DND-41 (cell line): ENCODE results near the gene PDGFB.

Experiments
- ATAC-seq: fragments of 200-7000 bp; cut with Tn5 transposase; 3 replicates; pipeline ENCODE4 v1.9.1; 2021; ENCODE audit warnings: low read depth; ENCODE audit not compliant: insufficient read depth
- DNase-seq: peaks from one replicate; pipeline ENCODE4 v3.0.0-alpha.2; 2020
- H2AFZ ChIP-seq: 2 replicates; pipeline ENCODE4 v1.6.0; 2012; ENCODE audit warnings: low read depth, low read length
- H3K27ac ChIP-seq: 2 replicates; pipeline ENCODE4 v1.5.1; 2012; ENCODE audit warnings: low read length, inconsistent platforms
- H3K27me3 ChIP-seq: fragments of 200-600 bp; sonication (generic); 2 replicates; pipeline ENCODE4 v1.6.0; 2012; ENCODE audit warnings: low read length, mild to moderate bottlenecking, inconsistent platforms; ENCODE audit not compliant: insufficient read depth, poor library complexity
- H3K36me3 ChIP-seq: 2 replicates; pipeline ENCODE4 v1.5.1; 2012; ENCODE audit warnings: low read length, inconsistent platforms; ENCODE audit not compliant: insufficient read depth
- H3K4me1 ChIP-seq: 2 replicates; pipeline ENCODE4 v1.5.1; 2012; ENCODE audit warnings: mild to moderate bottlenecking, low read length; ENCODE audit not compliant: insufficient read depth
- H3K4me2 ChIP-seq: 2 replicates; pipeline ENCODE4 v1.6.0; 2012; ENCODE audit warnings: mild to moderate bottlenecking, moderate library complexity, low read length, inconsistent platforms; ENCODE audit not compliant: insufficient read depth
- H3K4me3 ChIP-seq, 2 experiments: fragments of 200-600 bp in 1 of 2; shearing (Covaris generic) in 1 of 2; 2 replicates each; pipeline ENCODE4 v1.5.1; 2012 to 2016; ENCODE audit warnings: inconsistent platforms in 2 of 2, low read length in 2 of 2, mild to moderate bottlenecking in 2 of 2, low read depth in 1 of 2, moderate library complexity in 1 of 2
- H3K79me2 ChIP-seq: 2 replicates; pipeline ENCODE4 v1.6.0; 2012; ENCODE audit warnings: low read length, inconsistent platforms; ENCODE audit not compliant: insufficient read depth
- H3K9ac ChIP-seq: 2 replicates; pipeline ENCODE4 v1.6.0; 2012; ENCODE audit warnings: low read depth, mild to moderate bottlenecking, inconsistent platforms, low read length, moderate library complexity
- H3K9me3 ChIP-seq: 2 replicates; pipeline ENCODE4 v1.5.1; 2012; ENCODE audit warnings: low read length, moderate library complexity, mild to moderate bottlenecking, inconsistent platforms; ENCODE audit not compliant: insufficient read depth, severe bottlenecking
- H4K20me1 ChIP-seq: 2 replicates; pipeline ENCODE4 v1.6.0; 2012; ENCODE audit warnings: low read length; ENCODE audit not compliant: insufficient read depth
- EZH2 ChIP-seq: IDR thresholded peaks from 3 replicates; pipeline ENCODE4 v1.6.1; 2012; ENCODE audit warnings: borderline replicate concordance, low read depth, mild to moderate bottlenecking, moderate library complexity, low read length, inconsistent platforms; ENCODE audit not compliant: severe bottlenecking
- TF ChIP-seq, protein P1 (sequence below): IDR thresholded peaks from 2 replicates; pipeline ENCODE4 v1.5.1; 2012; ENCODE audit warnings: borderline replicate concordance, low read length, moderate library complexity, mild to moderate bottlenecking; ENCODE audit not compliant: poor library complexity, severe bottlenecking; ENCODE audit errors: extremely low read depth

PDGFB gene

GRCh38 chr22:39181778-39182177, 63.0 kb downstream of the PDGFB start:
- TF ChIP-seq EZH2: no peak
- TF ChIP-seq, protein P1, sequence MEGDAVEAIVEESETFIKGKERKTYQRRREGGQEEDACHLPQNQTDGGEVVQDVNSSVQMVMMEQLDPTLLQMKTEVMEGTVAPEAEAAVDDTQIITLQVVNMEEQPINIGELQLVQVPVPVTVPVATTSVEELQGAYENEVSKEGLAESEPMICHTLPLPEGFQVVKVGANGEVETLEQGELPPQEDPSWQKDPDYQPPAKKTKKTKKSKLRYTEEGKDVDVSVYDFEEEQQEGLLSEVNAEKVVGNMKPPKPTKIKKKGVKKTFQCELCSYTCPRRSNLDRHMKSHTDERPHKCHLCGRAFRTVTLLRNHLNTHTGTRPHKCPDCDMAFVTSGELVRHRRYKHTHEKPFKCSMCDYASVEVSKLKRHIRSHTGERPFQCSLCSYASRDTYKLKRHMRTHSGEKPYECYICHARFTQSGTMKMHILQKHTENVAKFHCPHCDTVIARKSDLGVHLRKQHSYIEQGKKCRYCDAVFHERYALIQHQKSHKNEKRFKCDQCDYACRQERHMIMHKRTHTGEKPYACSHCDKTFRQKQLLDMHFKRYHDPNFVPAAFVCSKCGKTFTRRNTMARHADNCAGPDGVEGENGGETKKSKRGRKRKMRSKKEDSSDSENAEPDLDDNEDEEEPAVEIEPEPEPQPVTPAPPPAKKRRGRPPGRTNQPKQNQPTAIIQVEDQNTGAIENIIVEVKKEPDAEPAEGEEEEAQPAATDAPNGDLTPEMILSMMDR: no peak
- no peaks in the 10 kb centered on the region for H3K27me3 ChIP-seq
- H3K27ac ChIP-seq: no peak overlapping the region
- H3K79me2 ChIP-seq: no peaks in the 10 kb centered on the region
- H4K20me1 ChIP-seq: no peaks in the 10 kb centered on the region
- H2AFZ ChIP-seq: no peak overlapping the region
- no peaks in the 10 kb centered on the region for H3K9me3 ChIP-seq
- H3K9ac ChIP-seq: no peak overlapping the region
- H3K4me3 ChIP-seq: no peak overlapping the region
- H3K36me3 ChIP-seq: no peaks in the 10 kb centered on the region
- H3K4me1 ChIP-seq: no peaks in the 10 kb centered on the region
- no peak for ATAC-seq
- no peak overlapping the region for H3K4me2 ChIP-seq
- no peak for DNase-seq

DNA sequence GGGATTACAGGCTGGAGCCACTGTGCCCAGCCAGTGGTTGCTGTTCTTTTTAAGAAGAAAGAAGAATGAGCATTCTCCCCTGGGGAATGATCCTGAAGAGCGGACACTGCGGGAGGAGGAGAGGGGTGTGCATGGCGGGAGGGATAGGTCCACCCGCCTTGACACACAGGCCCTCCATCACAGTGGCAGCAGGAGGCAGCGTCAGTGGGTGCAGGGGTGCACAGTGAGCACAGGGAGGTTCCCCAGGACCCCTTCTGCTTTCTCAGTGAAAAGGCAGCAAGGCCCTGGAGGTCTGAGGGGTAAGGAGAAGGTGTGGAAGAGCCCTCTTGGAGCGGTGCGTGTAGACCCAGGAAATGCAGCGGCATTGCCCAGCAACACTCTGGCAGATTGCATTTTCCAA, 63.4 kb downstream of the PDGFB start:
- Histone ChIP-seq H4K20me1 (no peaks in the 10 kb centered on the region), H3K4me2 (no peak overlapping the region), H3K4me3 (no peak overlapping the region), H3K9me3 (no peaks in the 10 kb centered on the region), H3K79me2 (no peaks in the 10 kb centered on the region), H3K4me1 (no peaks in the 10 kb centered on the region), H3K27ac (no peak overlapping the region), H3K27me3 (no peaks in the 10 kb centered on the region), H2AFZ (no peak overlapping the region), H3K9ac (no peak overlapping the region), H3K36me3 (no peaks in the 10 kb centered on the region)
- TF ChIP-seq, protein P1: no peak
- TF ChIP-seq EZH2: no peak
- ATAC-seq (no peak), DNase-seq (no peak)

- DNase-seq (no peak), ATAC-seq (no peak)
- H3K9ac ChIP-seq: no peak overlapping the region
- H3K4me2 ChIP-seq: no peak overlapping the region
- no peaks in the 10 kb centered on the region for H3K9me3 ChIP-seq
- no peaks in the 10 kb centered on the region for H4K20me1 ChIP-seq
- H2AFZ ChIP-seq: no peak overlapping the region
- no peaks in the 10 kb centered on the region for H3K79me2 ChIP-seq
- no peaks in the 10 kb centered on the region for H3K36me3 ChIP-seq
- H3K27me3 ChIP-seq: no peaks in the 10 kb centered on the region
- no peak overlapping the region for H3K27ac ChIP-seq
- no peak overlapping the region for H3K4me3 ChIP-seq
- no peak for TF ChIP-seq EZH2
- TF ChIP-seq, protein P1: no peak
- no peaks in the 10 kb centered on the region for H3K4me1 ChIP-seq
Measured at GRCh38 chr22:39179841-39180335, 64.9 kb downstream of the PDGFB start.

DNA sequence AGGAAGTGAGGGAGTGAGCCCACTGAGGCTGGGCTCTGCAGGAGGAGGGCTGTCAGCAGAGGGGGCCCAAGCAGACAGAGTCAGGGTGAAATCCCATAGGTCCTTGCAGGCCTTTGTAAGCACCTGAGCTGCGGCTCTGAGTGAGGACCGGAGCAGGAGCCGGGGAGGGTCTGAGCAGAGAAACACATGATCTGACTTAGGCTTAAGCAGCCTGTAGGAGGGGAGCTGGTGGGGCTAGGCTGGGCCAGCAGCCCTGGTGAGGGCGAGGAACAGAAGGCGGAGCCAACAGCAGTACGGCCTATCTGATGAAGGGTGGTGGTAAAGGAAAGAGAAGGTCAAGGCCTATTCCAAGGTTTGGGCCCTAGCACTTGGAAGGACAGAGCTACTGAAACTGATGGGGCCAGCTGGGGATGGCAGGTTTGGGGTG, 65.4 kb downstream of the PDGFB start:
- Histone ChIP-seq H3K36me3 (no peaks in the 10 kb centered on the region), H3K9me3 (no peaks in the 10 kb centered on the region), H3K4me3 (no peak overlapping the region), H3K27ac (no peak overlapping the region), H3K4me1 (peaks cover 5% of the 10 kb centered on the region), H3K27me3 (no peaks in the 10 kb centered on the region), H3K79me2 (no peaks in the 10 kb centered on the region), H4K20me1 (no peaks in the 10 kb centered on the region), H2AFZ (no peak overlapping the region), H3K4me2 (no peak overlapping the region), H3K9ac (no peak overlapping the region)
- no peak for TF ChIP-seq EZH2
- TF ChIP-seq, protein P1: no peak
- ATAC-seq (no peak), DNase-seq (no peak)
